NK-92 (cell line): ENCODE results near the gene SLC25A24.

Experiments used
- DNase-seq: peaks from one replicate; lab custom pipeline; 2025; ENCODE audit not compliant: unreplicated experiment; lab: John Stamatoyannopoulos, UW

SLC25A24 gene

DNA sequence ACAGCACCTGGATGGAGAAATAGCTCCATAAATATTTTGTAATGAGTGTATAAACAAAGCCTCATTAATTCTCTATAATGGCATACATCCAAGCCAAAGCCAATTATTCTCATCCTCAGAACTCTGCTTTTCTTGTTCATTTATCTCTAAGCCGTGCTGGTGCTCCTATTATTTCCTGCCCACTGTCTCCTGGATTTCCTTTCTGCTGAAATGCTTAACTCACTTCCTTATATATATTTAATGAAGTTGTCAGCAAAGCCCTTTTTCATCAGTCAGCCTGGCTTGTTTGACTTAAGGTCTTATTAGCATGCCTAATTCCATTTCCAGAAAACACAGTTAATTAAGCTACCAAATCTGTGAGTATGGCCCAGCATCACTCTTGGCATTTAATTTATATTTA is 93.4 kb downstream of the SLC25A24 start:
- no peak for DNase-seq

DNA sequence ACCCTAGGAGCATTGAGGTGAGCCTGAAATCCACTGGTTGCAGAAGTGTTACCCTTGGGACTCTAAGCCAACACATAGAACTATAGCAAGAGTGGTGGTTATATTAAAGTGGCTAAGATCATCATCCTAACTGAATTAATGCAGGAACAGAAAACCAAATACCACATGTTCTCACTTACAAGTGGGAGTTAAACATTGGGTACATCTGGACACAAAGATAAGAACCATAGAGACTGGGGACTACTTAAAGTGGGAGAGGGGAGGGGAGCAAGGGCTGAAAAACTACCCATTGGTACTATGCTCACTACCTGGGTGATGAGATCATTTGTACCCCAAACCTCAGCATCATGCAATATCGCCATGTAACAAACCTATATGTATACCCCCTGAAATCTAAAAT is 100.0 kb downstream of the SLC25A24 start:
- no peak for DNase-seq

DNA sequence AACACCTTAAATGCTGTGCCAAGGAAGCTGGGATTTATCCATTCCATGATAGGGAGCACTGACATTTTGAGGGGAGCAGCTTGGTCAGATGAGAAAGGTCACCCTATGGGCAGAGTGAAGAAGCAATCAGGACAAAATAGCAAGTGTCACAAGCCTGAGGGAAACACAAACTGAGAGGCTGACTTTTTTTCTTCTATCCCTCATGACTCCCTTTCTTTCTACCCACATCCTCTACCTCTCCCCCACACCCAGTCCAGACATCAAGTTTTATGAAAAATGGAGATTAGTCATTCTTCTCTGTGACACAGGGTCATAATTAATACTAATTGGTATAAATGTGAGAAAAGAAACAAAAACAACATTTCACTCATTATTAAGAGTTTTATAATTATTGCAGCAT is 103.1 kb downstream of the SLC25A24 start:
- DNase-seq, result no peak

DNA sequence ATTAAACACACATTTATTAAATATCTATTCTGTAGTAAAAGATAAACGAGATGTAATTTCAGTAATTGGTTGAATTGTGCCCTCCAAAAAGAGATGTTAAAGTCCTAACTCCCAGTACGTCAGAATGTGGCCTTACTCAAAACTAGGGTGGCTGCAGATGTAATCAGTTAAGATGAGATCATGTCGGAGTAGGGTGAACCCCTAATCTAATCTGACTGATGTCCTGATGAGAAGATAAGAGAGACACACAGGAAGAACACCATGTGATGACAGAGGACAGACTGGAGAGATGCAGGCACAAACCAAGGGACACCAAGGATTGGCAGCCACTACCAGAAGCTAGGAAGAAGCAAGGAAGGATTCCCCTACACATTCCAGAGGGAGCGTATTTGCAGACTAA is 104.1 kb downstream of the SLC25A24 start:
- DNase-seq, result no peak

DNA sequence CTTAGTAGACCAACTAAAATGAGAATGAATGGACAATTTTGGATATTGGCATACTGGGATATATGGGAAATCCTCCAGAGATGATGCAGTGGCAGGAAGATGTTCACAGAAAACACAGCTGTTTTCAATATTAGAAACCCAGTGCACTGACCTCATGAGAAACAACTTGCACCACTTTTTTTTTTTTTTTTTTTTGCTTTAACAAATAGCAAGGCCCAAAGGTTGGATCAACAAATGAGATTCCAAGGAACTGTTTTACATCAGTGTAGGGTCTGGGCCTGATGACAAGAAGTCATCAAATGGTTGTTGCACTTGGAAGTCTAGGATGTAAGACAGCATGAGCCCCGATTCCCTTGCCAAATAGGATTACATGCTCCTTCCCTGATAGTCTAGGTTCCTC is 110.7 kb downstream of the SLC25A24 start:
- DNase-seq, result no peak

DNA sequence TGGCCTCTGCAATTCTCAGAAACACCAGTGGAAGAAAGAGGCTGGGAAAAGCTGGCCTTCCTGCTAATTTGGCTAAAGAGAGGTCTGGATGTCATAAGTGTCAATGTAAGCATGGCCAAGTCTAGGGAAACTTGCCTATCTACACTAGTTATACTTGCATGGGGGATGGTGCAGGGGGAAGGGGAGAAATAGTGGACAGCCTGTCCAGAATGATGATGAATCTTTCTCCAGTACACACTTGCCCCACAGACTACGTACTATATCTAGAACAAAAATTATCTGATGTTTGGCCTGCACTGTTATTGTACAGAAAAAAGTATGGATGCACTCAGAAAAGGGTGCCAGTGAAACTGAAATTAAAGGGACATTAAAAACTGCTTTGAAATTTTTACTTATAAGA is 114.5 kb downstream of the SLC25A24 start:
- no peak for DNase-seq

DNA sequence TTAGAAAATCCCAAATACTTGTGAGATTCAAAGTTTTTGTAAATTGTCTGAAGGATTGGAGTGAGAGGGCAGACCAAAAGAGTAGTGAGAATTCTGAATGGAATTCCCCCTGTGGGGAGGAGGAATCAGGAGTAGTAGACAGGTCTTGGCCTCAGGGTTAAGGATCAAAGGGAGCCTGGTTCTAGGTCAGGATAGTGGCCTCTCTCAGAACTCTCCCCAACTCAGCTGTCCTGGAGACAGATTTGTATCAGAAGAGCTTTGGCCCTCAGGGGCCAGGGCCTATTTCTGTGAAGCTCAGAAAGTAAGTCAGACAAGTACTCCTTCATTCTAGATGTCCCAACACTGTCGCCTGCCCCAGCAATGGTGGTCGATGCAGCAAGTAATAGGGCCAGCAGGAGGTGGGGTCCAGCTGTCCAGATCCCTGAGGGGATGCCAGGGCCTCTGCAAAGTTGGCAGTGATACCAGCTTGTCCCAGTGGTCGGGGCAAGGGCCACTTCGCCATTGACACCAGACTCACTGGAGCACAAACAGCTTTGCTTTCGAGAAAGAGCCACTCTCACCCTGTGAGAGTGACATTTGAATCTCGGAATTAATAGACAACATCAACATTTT is 115.2 kb downstream of the SLC25A24 start:
- DNase-seq, result no peak
